Hepatic stellate cell (primary cell): ENCODE results near the gene SORCS2.

Experiments used
- DNase-seq: peaks from one replicate; pipeline ENCODE4 v3.0.0; 2011; ENCODE audit warnings: low spot score

Gene SORCS2

DNA sequence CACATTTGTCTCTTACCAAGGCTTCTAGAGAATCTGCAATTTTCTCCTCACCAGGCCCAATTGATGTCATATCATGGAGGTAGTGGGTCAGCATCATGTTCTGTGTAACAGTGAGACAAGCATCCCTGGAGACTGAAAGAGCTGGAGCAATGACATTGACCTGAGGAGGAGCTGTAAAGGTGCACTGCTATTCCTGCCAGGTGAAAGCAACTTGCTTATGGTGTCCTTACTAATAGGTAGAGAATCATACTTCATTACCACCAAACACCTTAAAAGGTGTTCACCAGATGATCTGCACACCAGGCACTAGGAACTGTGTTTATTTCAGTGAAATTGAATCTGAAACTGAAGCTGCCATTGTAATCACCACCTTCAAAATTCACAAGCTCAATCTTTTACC is 558.6 kb downstream of the SORCS2 start:
- DNase-seq, result no peak

DNA sequence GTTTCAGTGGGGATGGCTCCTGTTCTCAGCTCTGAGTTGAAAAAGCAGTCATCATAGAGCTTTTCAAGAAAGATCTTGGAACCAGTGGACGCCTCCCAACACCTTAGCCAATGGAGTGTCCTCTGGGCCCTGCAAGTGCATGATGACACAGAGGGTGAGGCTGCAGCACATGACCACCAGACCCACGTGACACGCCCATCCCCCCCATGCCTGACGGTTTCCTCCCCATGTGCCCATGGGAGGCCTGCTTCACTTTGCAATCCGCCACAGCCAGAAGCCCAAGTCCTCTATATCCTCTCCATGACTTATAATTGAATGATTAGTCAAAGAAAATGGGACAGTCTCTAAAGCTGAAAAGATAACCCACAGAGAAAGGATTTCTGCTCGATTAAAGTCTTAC is 560.3 kb downstream of the SORCS2 start:
- DNase-seq, result no peak

DNA sequence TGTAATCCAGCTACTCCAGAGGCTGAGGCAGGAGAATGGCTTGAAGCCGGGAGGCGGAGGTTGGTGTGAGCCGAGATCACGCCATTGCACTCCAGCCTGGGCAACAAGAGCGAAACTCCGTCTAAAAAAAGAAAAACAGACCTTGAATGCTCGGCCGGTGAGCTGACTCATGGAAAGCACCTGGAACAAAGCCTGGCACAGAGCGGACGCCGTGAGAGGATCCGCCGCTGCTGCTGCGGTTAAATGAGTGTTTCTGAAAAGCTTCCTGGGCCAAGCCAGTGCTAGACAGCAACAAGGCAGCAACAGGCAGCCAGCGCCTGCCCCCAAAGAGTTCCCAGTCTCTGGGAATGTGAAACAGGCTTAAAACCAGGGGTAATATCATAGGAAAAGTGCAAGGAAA is 560.9 kb downstream of the SORCS2 start:
- DNase-seq, result no peak

DNA sequence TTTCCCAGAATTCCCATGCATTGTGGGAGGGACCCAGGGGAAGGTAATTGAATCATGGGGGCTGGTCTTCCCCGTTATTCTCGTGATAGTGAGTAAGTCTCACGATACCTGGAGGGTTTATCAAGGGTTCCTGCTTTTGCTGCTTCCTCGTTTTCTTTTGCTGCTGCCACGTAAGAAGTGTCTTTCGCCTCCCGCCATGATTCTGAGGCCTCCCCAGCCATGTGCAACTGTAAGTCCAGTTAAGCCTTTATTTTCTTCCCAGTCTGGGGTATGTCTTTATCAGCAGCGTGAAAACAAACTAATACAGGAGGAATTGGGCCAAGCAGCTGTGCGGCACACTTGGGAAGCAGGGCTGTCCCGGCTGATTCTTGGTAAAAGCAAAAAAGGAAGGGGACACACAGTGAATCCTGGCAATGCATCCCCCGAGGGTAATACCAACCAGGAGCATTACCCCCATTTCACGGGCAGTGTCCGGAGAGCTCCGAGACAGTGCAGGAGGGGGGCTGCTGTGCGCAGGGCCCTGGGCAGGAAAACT is 561.7 kb downstream of the SORCS2 start:
- no peak for DNase-seq

DNA sequence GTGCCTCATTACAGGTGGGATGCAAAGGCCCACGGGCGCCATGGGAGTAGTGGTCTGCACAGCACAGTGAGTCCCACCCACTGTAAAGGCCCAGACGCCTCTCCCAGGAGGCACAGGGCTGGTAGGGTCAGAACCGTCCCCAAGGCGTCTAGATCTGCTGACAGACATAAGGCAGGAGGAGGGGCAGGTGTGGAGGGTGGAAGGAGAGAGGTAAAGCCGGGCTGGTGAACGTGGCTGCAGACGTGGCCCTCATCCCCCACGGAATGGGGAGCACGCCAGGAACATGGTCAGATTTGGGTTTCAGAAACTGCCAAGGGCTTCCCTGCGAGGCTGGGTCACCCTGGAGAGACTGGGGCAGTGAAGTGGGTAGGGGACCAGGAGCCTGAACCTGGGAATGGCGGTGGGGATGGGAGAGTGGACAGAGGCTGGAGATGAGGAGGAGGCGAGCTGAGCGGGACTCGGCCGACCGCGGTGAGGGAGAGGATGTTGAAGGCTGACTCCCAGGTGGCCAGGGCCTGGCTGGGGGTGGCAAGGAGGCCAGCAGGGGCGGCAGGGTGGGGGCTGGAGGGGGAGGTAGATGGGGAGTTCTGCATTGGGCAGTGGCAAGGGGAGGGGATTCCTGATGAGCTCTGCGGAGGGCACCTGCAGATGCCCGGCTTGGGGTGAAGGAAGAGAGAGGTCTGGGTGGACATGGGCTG is 562.4 kb downstream of the SORCS2 start:
- DNase-seq, result no peak

DNA sequence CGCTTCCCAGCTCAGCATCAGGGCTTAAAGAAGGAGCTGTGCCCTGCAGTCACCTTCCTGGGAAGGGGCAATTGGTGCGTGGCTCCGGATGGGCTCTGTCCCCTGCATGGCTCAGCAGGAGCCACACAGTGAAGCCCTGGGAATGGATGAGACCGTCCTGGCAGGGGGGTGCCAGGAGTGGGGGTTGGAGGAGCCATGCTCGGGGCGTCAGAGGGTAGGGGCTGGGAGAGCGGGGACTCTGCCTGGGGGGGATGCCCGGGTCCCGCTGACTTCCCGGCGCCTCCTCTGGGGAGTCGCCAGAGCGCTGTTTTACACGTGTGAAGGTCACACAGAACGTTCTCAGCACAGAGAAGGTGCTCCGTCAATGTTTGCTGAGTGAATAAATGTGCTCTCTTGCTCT is 563.2 kb downstream of the SORCS2 start:
- no peak for DNase-seq

DNA sequence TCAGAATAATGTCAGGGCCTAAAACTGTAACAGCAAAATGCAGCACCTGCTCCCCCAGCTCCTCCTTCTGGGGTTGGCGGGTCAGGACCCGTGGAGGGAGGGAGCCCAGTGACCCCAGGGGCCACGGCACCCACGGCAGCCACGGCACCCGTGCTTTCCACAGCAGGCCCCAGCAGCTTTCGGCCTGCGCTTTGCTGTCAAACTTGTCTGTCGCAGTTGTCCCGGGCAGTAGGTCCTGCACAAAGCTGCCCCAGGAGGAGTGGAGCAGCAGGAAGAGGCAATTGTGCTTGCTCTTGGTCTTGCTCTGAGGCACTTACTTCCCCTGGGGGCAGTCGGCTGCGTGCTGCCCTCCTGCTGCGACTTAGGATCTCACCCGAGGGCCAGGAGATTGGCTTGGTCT is 563.7 kb downstream of the SORCS2 start:
- DNase-seq, result no peak

DNA sequence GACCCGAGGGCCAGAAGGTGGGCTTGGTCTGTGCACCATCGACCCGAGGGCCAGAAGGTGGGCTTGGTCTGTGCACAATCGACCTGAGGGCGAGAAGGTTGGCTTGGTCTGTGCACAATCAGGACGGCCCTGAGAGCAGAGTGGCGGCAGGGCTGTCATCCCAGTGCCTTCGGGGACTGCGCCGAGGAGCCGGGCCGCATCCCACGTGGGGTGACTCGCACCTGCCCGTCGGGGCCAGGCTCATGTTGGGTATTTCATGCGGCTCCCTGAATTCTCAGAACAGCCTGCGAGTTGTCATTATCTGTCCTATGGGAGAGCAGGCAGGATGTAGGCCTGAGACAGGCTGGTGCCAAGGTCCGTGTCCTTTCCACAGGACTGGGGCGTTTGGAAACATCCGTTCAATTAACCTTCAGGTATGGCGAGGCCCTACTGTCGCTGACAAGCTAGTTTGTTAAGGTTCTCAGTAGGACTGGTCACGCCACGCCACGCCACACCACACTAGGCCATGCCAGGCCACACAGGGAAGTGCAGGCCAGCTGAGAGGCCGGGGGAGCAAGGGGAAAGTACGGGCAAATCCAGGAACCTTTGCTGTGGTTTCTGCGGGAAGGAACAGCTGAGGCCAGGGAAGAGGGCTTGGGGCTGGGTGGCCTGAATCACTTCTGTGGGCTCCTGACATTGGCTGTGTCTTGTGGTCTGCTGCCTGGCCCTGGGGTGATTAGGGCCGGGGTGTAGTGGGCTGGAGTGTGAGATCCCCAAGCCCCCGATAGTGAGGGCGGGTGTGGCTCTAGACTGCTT is 564.4 kb downstream of the SORCS2 start:
- DNase-seq, result no peak

DNA sequence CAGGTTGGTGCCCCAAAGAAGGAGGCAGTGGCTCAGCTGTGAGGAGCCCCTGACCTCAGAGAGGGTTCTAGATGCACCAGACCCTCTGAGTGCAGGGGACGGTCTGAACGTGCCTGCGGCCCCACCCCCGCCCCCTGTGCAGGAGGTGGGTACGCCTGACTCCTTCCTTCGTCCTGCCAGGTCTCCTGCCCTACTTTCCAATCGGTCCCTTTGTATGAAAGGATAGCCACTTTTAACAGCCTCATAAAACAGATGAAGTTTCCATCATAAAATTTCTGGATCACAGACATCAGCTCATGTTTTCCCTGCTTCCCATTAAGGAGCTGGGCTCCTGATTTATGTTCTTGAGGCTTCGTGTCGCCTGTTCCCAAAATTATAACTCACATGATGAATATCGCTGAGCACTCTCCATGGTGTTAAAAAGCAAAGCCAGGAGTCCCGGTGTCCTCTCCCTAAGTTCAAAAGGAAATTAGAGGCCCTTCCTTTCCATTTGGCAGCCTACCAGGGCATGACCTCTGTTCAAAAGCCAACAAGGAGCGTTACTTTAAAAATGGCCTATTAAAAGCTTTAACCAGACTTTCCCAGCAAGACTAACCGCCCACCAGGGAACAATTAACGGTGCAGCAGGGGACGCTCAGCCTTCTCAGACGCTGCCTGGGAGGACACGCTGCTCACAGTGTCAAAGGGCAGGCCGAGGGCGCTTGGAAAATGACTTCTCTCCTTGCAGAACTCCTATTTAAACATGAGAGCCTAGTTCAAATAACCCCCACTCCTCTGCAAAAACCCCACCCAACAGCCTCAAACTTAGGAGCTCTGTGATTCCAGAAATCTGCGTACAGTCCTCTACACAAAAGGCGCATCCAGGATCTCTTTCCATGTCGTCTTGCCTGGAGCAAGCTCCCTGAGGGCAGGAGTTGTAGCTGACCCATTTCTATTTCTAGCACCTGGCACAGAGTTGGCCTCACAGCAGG is 565.4 kb downstream of the SORCS2 start:
- DNase-seq, result no peak

DNA sequence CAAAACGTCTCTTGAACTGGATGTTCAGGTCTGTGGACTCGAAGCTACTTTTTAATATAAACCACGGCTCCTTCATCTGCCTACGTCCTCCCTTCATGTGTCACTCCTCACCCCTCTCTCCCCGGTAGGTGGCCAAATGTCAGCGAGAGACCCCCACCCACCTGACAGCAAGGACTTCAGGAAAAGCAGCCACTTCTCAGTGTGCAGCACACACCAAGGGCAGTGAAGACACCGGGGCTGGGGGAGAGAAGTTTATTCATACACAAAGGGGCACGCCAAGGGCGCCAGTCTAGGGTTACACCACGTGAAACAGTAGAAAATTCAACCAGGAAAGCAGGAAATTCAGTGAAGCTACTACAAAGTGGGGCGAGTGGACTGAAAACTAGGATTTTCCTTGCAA is 566.1 kb downstream of the SORCS2 start:
- no peak for DNase-seq

DNA sequence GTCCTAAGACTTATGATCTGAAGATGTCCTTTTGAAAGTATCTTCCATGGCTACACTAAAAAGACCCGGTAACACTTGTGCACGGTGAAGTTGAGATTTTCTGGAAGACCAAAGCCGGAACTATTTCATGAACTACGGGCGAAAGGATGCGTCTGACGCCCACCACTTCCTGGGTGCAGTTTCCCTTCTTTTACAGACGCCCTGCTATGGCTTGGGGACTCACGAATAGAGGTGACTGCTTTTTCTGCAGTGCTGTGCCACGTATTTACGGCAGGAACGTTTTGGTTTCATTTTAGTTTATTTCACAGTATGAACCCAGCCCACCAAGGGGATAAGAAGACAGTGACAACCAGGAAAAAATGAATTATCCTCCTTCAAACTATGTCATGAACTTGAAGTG is 566.9 kb downstream of the SORCS2 start:
- no peak for DNase-seq

DNA sequence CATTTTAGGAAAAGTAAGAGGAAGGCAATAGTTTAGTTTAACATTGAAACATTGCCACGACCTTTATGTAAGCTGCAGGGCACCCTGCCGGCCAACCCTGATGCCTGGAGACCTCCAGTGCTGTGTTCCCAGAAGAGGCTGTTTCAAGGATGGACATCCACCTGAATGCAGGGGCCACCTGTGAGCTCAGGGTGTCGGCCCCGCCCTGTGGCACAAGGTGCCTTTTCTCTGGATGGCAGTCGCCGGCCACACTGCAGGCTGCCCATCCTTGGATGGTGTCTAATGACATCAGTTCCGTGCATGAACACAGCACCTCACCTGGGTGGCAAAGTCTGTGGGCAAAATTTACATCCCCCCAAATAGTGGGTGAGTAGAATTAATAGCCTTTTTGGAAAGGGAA is 567.3 kb downstream of the SORCS2 start:
- DNase-seq, result no peak

DNA sequence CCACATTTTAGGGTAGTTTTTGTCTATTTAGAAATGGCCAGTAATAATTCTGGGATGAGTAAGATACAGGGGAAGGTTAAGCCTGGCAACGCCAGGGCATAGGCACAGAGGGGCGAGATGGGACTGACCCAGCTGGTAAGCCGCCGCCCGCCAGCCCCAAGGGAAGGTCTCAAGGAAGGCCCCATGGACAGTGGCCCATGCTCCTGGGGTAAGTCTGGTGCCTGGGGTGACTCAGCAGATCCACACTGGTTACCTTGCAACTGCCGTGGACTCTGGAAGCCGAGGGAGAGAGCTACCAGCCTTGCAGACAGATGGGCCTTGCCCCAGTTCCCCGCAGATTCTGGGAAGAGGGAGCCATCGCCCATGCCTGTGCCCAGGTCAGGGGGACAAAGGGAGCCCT is 567.9 kb downstream of the SORCS2 start:
- no peak for DNase-seq

DNA sequence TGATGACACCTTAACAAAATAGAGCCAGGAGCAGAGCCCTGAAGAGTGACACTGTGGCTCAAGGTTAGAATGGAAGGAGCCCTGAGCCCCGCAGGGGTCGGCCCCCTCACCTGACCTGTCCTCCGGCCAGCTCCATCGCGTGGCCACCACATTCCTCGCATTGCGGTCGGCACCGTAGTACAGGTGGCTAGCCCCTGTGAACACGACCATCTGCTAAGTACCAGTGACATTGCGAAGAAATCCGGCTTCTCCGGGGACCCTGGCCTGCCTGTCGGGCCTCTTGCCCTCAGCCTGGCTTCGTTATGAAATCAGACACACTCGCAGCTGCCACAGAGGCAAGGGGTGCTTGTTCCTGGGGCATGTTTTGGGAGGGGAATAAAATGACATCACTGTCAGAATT is 568.4 kb downstream of the SORCS2 start:
- no peak for DNase-seq

DNA sequence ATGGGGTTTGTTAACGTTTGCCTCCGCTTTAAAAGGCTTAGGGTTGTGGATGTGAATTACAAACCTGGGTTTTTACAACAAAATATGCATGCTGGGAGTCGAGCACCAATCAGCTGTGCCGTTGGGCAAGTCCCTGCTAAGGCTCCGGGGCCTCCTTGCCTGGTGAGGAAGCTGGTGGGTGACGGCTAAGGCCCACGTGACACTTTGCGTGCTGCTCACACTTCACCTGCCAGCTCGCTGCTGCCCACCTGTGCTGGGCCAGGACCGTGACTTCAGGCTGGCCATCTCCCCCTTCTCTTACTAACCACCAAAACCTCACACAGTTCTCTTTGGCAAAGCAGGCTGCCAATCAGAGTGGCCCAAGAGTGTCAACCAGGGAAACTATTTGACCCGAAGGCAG is 569.0 kb downstream of the SORCS2 start:
- DNase-seq, result no peak

DNA sequence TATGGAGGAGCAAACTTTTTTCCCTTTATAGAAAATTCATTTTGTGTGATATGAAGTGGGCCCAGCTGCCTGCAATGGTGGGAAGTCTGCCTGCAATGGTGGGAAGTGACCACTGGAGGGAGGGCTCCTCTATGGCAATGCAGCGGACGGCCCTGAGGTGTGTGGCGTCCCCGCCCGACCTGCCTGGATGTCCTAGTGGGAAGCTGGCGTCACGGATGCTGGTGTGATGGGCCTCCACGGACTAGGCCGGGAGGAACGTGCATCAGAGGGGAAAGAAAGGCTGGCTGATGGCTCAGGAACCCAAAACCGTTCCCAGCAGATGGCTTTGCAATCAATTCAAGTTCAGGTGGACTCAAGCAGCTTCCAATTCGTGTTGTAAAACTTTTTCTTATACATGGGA is 569.4 kb downstream of the SORCS2 start:
- DNase-seq, result peak; percentile 70

DNA sequence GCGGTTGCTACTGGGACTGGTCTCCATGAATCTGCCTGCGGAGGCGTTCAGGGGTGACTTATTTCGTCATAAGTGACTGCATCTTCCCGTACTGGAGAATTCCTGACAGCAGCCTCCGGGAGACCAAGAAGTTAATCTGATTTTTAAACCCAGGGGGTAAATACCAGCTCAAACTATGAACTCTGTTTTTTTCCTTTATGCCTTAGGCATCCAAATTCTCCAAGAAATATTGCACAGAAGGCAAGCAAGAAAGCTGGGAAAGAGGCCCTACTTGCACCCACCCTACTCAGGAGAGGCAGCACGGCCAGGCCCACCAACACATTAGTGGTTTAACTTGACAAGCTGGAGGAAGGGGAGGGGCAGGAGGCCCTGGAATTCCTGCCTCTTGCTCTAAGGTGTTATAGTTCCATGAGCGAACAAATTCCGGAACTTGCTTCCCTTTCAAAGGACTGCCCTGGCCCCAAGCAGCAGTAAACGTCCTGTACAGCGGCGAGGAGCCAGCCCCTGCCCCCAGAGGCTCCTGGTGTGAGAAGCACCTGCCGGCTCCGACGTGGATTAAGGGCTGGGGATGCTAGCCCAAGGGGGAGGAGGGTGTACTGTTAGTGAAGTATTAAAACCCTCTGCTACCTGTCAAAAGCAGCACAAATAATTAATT is 570.2 kb downstream of the SORCS2 start:
- no peak for DNase-seq

DNA sequence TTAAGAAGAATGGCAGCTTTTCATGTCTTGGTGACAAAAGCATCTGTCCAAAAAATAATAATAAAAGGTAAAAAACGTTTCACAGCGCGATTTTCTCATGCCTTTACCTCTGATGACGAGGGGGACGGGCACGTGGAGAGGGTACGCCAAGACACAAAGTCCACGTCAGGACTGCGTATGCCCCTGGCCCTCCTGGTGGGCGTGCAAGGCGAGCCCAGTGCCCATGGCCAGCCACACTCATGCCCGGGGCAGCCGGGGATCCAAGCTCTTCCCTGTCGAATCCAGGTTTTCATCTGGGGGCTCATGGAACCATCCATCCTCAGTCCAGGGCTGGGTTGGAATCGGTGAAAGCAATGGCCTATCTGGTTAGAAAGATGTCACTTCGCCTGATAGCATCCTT is 570.8 kb downstream of the SORCS2 start:
- DNase-seq, result no peak

DNA sequence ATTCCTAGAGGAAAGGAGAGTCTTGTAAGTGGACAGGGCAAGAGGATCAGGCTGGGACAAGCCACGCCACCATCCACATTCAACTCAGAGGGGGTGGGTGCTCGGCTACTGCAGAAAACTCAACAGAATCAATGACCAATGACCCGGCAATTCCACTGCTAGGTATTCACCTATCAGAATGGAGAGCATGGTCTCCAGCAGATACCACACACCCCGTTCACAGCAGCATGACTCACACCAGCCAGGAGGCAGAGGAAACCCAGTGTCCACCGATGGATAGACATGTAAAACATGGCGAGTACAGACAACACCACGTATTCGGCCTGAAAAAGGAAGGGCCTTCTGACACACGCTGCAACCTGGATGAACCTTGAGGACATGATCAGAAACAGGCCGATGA is 571.5 kb downstream of the SORCS2 start:
- peak; percentile 61 for DNase-seq

DNA sequence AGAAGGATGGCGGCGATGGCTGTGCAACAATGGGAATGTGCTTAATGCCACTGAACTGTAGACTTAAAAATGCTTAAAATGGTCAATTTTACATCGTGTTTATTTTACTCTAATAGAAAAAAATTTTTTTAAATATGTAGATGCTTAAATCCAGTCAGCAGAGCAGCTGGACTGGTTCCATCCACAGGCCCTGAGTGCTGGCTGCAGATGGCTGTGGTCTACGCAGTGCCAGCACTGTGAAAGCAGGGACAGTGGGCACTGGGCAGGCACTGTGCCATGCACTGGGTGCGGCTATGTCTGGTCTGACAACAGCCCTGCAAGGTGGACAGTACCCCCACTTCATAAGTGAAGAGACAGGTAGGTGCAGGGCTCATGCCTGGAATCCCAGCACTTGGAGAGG is 572.1 kb downstream of the SORCS2 start:
- DNase-seq, result no peak

DNA sequence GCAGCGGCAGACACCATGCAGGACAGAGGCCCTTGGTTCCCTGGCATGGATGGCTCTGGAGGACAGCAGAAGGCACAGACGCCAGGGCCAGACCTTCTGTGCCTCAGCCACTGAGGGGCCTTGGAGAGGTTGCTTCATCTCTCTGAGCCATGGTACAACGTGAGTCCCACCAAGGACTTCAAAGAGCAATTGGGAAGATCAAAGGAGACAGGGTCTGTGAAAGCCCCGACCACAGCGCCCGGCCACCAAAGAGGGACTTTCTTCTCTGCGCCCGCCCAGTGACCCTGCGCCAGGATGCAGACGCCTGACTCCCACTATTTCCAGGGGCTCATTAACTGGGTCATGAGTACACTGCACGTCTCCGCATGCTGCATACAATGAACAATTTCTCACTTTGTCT is 573.3 kb downstream of the SORCS2 start:
- no peak for DNase-seq

DNA sequence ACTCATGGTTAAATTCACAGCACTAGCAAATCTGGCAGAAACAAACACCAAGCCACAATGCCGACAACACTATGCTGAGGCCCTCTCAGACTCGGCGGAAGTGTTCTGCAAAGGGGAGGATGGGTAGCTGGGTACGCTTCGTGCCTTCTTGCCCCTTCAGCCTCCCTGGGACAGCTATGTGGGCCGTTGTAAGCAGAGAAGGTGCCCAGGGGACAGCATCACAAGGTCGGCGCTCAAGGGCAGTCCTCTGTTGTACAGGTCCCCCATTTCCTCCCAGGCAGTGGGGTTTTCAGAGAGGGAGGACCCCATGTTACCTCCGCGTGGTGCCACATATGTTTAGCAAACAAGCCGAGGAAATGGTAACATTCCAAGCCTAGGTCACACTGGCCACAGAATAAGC is 573.7 kb downstream of the SORCS2 start:
- DNase-seq, result no peak
